Measurements from ENCODE around the gene SECISBP2.

The SECISBP2 gene

GRCh38 chr9:89360465-89360864, 42.2 kb downstream of the SECISBP2 start:
- TF ChIP-seq, protein P1, sequence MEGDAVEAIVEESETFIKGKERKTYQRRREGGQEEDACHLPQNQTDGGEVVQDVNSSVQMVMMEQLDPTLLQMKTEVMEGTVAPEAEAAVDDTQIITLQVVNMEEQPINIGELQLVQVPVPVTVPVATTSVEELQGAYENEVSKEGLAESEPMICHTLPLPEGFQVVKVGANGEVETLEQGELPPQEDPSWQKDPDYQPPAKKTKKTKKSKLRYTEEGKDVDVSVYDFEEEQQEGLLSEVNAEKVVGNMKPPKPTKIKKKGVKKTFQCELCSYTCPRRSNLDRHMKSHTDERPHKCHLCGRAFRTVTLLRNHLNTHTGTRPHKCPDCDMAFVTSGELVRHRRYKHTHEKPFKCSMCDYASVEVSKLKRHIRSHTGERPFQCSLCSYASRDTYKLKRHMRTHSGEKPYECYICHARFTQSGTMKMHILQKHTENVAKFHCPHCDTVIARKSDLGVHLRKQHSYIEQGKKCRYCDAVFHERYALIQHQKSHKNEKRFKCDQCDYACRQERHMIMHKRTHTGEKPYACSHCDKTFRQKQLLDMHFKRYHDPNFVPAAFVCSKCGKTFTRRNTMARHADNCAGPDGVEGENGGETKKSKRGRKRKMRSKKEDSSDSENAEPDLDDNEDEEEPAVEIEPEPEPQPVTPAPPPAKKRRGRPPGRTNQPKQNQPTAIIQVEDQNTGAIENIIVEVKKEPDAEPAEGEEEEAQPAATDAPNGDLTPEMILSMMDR (IDR thresholded peaks at IDR 0.05) = no peak

DNA sequence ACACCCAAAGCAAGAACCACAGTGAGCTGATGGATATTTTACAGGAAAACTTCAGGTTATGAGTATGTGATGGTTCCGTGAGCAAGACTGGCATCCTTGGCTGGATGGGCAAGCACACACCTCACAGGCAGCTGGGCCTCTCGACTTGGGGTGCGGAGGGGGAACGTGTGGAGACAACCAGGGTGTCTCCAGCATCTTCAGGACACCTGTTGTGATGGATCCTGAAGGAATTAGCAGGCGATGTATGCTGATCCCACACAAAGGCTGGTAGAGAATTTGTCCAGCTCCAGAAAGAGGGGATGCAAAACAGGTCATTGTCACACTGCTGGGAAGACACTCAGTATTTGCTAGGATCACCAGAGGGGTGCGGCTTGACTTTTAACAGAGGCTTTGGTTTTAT, 42.7 kb downstream of the SECISBP2 start:
- TF ChIP-seq, protein P1 (IDR thresholded peaks at IDR 0.05) = no peak

DNA sequence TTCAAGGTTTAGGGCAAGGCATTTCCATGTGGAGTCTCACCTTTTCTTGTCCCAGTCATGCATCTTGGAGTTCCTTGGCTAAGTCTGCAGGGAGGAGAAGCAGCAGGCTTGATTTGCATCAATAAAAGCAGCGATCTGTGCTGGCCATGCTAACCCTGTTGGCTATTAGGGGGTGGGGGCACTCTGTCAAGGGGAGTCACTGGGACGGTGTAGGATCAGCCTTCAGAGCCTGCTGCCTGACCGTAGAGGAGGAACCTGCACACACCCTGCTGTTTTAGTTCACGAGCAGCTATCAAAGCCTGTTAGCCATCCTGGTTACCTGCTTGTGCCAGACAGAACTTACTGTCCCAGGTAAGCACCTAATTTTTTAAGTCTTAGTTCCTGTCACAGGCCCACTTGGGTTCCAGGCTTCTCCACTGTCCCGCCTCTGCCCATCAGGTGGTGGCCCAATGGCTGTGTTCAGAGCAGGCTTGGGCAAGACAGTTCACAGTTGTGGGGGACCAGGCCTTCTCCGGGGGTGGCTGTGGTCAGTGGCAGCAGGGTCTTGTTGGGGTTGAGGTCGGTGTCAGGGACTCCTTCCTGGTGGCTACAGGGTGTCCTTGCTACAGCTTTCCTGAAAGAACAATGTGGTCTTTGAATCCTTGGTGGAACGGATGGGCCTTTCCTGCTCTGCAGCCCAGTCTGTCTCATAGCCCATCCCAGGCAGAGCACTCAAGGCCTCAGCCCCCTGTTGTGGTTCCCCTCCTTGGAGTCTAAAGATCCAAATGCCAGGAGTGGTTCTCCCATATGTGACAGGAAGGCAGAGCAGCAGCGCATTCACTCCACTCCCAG, 43.7 kb downstream of the SECISBP2 start:
- TF ChIP-seq, protein P1 (IDR thresholded peaks at IDR 0.05) = no peak

GRCh38 chr9:89362647-89363310, 44.5 kb downstream of the SECISBP2 start:
- TF ChIP-seq, protein P1 (IDR thresholded peaks at IDR 0.05) = no peak

GRCh38 chr9:89363311-89363670, 45.0 kb downstream of the SECISBP2 start:
- TF ChIP-seq, protein P1 (IDR thresholded peaks at IDR 0.05) = no peak

DNA sequence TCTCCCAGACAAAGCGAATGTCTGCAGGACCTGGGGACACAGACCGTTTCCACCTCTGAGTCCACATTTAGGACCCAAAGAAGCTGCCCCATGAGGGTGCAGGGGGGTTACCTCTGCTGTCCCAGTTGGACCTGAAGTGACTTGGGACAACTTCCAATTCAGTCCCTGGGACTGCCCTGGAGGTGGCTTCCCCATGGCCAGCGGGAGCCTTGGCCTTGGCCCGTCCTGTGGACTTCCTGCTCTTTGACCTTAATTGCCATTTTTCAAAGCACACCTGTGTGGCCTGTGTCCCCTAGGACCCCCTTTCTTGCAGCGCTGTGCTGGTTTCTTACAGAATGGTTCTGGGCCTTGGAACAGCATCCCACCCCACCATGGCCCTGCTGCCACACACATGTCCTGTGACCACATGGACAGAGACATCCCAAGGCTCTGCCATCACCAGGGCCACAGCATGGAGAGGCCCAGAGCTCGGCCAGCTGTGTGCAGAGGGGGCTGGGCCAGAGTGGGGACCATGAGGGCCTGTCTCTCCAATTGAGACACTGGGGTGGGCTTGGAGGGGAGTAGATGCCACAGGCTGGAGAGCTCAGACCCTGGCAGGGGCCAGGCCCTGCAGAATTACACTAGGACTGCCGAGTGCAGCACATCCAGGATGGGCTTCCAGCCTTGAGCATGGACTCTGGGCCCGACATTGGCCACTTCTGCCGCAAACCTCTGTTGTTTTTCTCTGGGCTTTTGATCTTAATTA, 45.8 kb downstream of the SECISBP2 start:
- TF ChIP-seq, protein P1 (IDR thresholded peaks at IDR 0.05) = no peak

- TF ChIP-seq, protein P1 (IDR thresholded peaks at IDR 0.05) = no peak
Observed at GRCh38 chr9:89364666-89365531, 46.6 kb downstream of the SECISBP2 start.
